Measurements from ENCODE around the gene TBC1D30. TPM values are rescaled to one million over a fixed set of nuclear protein-coding genes. Genes with fewer than 3 reads are reported as not detected.

TBC1D30 gene
- total and polyA plus RNA-seq, 11 donors, result 0.15 to 2.9 (median 0.67) TPM

DNA sequence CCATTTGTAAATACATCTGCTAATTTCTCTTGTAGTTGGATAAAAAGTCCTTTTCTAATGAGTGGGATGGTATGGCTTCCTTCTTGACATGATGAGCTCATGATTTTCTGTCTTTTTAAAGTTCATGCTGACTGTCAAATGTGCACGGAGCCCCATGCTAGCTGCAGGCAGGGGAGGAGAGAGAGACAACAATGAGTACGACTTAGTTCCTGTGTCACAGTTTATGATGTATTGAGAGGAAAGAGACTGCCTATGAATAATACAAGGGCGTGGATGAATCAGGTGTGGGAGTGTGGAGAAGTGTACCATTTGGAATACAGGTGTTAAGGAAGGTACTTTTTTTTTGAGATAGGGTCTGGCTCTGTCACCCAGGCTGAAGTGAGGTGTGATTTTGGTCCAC is 10.7 kb upstream of the TBC1D30 start:
- DNase-seq (no peak), ATAC-seq (no peak)
- Histone ChIP-seq H3K27ac (no peak overlapping the region), H3K36me3 (no peaks in the 10 kb centered on the region), H3K4me3 (no peak overlapping the region), H3K27me3 (no peaks in the 10 kb centered on the region), H3K9me3 (no peaks in the 10 kb centered on the region), H3K4me1 (no peaks in the 10 kb centered on the region)
- intact Hi-C loops (cut with DNase I), result no loop called here
- WGBS, 4 donors, result 56 to 71% (median 66%) methylated on average over 3 of the region's 3 CpGs
- TF ChIP-seq, protein P1, sequence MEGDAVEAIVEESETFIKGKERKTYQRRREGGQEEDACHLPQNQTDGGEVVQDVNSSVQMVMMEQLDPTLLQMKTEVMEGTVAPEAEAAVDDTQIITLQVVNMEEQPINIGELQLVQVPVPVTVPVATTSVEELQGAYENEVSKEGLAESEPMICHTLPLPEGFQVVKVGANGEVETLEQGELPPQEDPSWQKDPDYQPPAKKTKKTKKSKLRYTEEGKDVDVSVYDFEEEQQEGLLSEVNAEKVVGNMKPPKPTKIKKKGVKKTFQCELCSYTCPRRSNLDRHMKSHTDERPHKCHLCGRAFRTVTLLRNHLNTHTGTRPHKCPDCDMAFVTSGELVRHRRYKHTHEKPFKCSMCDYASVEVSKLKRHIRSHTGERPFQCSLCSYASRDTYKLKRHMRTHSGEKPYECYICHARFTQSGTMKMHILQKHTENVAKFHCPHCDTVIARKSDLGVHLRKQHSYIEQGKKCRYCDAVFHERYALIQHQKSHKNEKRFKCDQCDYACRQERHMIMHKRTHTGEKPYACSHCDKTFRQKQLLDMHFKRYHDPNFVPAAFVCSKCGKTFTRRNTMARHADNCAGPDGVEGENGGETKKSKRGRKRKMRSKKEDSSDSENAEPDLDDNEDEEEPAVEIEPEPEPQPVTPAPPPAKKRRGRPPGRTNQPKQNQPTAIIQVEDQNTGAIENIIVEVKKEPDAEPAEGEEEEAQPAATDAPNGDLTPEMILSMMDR (IDR thresholded peaks at IDR 0.05), result no peak
- TF ChIP-seq POLR2A (IDR thresholded peaks at IDR 0.05), result no peak

DNA sequence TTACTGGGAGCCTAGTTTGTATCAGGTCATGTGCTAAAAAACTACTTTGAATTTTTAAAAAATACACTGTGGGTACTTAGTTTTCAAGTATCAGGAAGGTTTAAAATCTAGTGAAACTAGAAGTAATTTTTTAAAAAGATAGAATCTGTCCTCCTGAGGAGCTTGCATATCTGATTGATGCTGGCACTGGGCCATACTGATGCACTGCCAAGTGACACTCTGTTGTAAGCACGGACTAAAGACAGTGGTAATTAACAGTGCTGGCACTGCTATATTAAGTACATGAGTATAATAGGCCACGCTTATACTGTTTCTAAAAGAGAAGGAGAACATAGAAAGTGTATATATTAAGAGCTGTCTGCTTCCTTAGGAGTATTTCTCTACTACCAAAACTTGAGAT is 10.0 kb upstream of the TBC1D30 start:
- intact Hi-C loops (cut with DNase I), result no loop called here
- ATAC-seq, result no peak
- H3K4me3 ChIP-seq, result no peak overlapping the region
- no peak overlapping the region for H3K27ac ChIP-seq
- no peak for DNase-seq
- 36 to 51% (median 41%) methylated on average over 2 of the region's 2 CpGs for WGBS, 4 donors
- H3K9me3 ChIP-seq, result no peaks in the 10 kb centered on the region
- H3K27me3 ChIP-seq, result no peaks in the 10 kb centered on the region
- H3K36me3 ChIP-seq, result no peaks in the 10 kb centered on the region
- no peaks in the 10 kb centered on the region for H3K4me1 ChIP-seq
- TF ChIP-seq, protein P1 (IDR thresholded peaks at IDR 0.05), result no peak

DNA sequence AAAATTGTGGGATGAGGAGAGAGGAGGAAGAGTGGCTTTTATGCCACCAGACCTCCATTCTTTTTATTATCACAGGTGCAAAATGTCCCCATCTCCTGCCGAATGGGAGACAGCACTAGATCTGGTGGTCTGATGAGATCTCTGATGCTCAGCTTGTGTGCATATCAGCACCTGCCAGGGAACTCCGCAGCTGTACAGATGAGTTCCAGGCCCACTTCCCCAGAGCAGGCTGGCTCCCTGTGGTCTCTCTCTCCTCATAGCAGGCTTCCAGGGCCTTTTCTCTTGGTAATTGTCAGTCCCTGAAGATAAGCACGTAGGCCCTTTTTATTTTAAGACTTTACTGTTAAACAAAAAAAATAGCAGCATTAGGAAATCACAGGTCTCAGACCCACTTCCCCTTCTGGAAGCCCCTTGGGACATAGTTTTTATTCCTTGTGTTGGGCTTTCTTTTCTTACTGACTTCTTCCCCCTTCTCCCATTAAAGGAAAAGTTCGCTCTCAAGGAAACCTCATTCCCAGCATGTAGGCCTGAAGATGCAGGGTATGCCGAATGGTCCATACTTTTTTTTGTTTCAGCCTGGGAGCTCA is 4.5 kb upstream of the TBC1D30 start:
- Histone ChIP-seq H3K36me3 (no peaks in the 10 kb centered on the region), H3K4me1 (peaks cover 0 to 11% (median 8%) of the 10 kb centered on the region in 12 donors), H3K27ac (no peak overlapping the region), H3K4me3 (no peak overlapping the region), H3K9me3 (peaks cover 0 to 9% (median 0%) of the 10 kb centered on the region in 12 donors), H3K27me3 (peaks cover under 1 to 27% (median 6%) of the 10 kb centered on the region in 9 donors)
- DNase-seq, result no peak
- intact Hi-C loops (cut with DNase I), result no loop called here
- TF ChIP-seq POLR2A (IDR thresholded peaks at IDR 0.05), result no peak
- TF ChIP-seq, protein P1 (IDR thresholded peaks at IDR 0.05), result no peak
- 48 to 55% (median 51%) methylated on average over 5 of the region's 5 CpGs for WGBS, 4 donors
- ATAC-seq, result no peak

DNA sequence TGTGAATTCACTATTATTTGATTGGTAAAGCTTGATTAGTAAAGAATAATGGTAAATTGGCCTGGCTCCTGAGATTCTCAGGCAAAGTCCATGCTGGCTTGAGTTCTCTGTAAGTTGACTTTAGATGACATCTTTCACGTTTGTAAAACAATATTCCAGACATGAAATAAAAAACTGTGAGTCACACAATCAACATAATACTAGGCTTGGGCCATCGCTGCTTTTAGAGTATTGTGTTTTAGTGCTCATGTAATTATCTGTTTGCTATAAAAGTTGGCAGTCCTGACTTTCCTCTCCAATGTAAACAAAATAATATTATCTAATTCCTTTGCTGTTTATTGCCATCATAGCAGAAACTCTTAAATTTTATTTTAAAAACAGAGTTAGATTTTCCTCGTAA is 3.9 kb upstream of the TBC1D30 start:
- DNase-seq (no peak), ATAC-seq (no peak)
- H3K27ac ChIP-seq, result no peak overlapping the region
- H3K27me3 ChIP-seq, result peaks cover 2 to 34% (median 13%) of the 10 kb centered on the region in 9 donors
- H3K9me3 ChIP-seq, result peaks cover 0 to 9% (median 0%) of the 10 kb centered on the region in 12 donors
- TF ChIP-seq POLR2A (IDR thresholded peaks at IDR 0.05), result no peak
- TF ChIP-seq, protein P1 (IDR thresholded peaks at IDR 0.05), result no peak
- no peak overlapping the region for H3K4me3 ChIP-seq
- intact Hi-C loops (cut with DNase I), result no loop called here
- 73 to 87% (median 82%) methylated on average over 3 of the region's 3 CpGs for WGBS, 4 donors
- H3K36me3 ChIP-seq, result no peaks in the 10 kb centered on the region
- peaks cover 0 to 18% (median 14%) of the 10 kb centered on the region in 12 donors for H3K4me1 ChIP-seq
